GM18519 (cell line): ENCODE results near the gene PSMA1.
"Not testable (repeated sequence)": the region's sequence is repeated elsewhere in the genome, so short reads cannot be mapped to it uniquely, and the experiment has no call there.

Experiments
- ATAC-seq: cut with Tn5 transposase; IDR thresholded peaks from one replicate; pipeline ENCODE4 v1.9.1; 2021; ENCODE audit warnings: mild to moderate bottlenecking, moderate library complexity; ENCODE audit not compliant: unreplicated experiment, low FRiP score

PSMA1 gene

DNA sequence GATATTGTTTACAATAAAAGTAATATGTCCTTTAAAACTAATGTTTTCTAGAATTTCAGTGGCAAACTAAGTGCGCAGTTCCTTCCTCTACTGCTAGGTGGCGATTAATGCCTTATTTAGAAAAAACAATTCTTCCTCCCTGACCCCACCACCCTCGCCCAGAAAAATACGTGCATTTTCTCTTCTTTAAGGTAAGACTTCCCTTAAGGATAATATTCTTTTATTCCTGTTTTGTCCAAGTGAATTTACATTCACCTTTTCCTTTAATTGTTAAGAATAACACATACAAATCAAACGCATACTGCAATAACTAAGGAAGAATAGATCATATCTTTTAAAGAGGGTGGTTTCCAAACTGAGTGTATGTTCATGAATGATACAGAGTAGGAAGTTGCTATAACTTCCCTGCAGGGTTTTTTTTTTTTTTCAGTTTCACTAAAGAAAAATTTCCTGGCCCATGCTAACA, 17.0 kb upstream of the PSMA1 start:
- peak; percentile 77 for ATAC-seq

DNA sequence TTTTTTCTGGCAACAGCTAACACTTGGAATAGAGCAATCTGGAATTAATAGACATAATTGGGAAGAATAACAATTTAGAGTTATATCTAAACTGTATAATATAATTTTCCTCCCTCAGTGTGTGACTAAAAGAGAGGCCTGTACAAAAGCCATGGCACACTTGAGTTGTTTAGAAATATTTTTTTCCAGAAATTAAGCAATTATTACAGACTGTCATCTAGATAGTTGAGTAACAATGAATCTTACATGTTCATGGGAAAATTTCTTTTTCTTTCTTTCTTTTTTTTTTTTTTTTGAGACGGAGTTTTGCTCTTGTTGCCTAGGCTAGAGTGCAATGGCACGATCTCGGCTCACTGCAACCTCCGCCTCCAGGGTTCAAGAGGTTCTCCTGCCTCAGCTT, 15.0 kb upstream of the PSMA1 start:
- not testable (repeated sequence) for ATAC-seq

DNA sequence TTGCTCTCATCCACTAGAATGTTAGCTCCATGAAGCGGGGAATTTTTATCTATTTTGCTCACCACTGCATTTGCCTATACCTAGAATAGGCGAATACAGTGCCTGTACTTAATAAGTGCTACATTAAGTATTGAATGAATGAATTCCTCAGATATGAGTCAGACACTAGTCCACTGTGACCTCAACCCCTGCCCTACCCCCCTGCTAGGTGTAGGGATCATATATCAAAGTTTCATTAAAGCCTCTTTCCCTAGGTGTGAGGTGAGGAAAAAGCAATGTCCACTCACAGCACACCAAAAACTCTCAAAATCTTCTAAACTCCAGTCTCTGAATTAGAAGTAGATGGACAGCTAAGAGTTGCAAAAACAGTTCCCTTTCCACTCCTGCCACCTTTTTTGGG, 9.8 kb upstream of the PSMA1 start:
- no peak for ATAC-seq

DNA sequence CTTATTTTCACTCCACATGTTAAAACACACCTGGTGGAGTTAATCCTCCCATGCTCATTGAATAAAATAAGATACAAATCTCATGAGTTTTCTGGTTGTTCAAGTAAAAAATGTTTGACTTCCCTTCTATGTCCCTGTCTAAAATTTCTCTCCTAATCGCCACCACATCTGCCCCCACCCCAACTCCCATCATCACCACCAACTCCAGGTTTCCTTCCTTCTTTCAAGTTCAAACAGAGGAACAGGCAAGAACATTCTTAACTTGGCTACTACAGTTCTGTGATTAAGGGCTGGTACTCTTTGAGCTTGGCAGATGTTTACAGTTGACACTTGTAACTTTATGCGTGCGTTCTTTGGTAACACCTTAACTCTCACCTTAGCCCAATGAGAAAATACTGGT, 9.1 kb upstream of the PSMA1 start:
- no peak for ATAC-seq

DNA sequence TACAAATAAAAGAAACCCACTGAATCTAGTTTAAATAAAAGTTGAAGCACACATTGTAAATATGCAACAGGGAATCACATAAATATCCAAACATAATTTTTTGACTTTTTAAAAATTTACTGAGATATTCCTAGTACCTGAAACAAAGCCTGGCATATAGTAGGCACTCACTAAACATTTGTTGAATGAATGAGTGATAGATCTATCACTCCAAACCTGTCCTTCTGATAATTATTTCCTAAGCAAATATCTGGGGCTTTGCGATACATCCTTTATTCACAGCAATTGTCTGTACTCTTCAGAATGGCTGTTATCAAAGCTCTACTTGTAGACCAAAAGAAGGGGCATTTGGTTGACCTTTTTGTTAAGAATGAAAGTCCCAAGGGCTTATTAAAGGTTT, 2.6 kb upstream of the PSMA1 start:
- no peak for ATAC-seq

DNA sequence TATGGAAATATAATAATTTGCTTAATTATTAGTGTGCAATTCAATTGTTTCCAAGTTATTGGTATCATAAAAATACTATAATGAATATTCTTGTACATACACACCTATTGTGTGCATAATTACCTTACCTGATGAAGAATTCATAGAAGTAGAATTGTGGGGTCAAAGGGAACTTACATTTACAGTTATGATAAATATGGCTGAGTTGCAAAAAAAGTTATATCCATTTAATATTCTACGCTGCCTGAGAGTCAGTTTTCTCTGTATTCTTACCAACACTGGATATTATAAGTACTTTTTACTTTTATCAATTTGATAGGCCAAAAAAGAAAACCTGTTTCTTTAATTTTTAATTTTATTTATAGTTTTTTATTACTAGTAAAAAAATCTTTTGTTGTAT, 2.1 kb upstream of the PSMA1 start:
- no peak for ATAC-seq

DNA sequence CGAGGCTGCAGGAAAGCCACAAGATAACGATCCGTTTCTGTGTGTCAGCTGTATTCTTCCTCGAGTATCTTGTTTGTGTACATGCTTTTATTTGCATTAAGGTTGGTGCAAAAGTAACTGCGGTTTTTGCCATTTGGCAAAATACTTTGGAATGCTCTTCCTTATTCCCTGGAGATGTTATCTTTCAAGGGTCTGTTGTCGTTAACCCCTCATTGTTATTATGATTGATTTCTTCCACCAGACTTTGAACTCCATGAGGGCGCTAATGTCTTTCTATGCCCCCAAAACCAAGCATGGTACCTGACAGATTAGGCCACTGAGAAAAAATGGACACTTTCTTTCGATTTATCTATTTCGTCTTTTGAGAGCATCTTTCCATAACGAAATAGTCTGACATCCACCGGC, 563 bp upstream of the PSMA1 start:
- ATAC-seq, result no peak

DNA sequence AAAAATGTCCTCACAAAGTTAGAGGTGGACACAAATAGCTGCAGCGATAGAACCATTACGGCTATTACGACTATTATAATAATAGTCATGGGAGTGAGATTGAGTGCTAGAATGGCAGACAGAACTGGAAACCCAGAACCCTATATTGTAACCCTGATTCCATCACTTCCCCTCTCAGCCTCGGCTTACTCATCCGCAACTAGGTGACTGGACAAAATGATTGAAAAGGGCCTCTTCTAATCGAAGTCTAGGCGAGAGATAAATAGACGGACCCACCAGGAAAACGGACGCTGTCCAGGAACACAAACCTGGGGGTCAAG, 629 bp downstream of the PSMA1 start:
- no peak for ATAC-seq

DNA sequence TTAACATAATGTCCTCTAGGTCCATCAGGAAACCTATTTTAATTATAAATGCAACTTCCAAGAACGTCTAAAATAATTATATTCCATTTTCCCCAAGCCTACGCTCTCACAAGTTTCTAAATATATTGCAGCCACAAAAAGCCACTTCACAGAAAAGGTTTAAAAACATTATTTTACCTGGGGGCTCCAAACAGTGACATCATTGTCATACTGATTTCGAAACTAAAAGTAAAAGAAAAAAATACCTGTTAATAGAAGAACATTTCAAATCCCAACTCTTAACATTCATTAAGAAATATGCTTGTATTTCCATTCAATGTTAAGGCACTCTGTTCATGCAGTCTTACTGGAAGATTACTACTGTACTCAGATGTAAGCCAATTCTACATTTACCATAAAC, 1.4 kb downstream of the PSMA1 start:
- ATAC-seq, result no peak

DNA sequence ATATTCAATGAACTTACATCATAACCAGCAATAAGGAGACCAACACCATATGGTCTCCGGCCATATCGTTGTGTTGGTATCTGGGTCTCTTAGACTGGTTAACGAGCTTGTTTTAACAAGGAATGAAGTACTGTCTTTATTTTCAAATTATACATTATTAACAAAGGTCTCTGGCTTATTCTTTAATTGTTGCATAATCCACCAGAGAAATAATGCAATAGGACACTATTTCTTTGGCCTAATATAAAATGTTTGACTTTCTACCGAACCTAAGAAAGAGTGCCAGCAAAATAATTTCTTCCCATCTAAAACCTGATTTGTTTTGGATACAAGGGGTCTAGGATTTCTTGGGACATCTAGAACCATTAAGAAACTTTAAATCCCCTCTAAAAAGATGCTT, 6.4 kb downstream of the PSMA1 start:
- no peak for ATAC-seq

DNA sequence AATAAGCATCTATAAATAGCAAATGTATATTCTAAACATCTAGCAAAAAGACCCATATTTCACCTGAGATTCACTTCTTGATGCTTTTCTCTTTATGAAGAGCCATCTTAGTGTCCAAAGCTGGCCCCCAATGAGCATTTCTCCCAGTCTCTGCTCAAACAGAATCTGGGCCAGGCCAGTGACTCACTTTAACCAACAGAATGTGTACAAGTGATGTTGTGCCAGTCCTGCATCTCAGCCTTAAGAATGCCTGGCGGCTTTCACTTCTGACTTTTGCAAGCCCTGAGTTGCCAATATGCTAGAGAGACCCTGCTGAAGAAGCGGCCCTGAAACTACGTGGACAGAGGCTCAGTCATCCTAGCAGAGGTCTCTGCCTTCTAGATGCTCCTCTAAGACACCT, 13.7 kb downstream of the PSMA1 start:
- ATAC-seq, result no peak

DNA sequence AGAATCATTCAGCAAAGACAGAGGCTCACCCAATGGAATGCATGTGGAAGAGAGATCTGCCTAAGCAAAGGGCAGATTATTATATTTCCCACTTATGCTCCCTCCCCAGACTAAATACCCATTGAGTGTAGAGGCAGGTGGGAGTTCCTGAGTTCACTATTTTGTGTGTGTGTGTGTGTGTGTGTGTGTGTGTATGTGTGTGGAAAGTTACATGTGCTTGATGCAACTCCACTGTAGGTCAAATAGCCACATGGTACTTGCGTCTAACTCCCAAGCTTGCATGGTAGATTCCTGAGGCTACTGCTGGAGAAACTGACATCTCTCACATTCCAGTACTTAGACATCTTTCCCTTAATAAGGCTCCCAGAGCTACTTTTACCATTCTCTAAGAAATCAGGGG, 17.2 kb downstream of the PSMA1 start:
- ATAC-seq, result no peak

DNA sequence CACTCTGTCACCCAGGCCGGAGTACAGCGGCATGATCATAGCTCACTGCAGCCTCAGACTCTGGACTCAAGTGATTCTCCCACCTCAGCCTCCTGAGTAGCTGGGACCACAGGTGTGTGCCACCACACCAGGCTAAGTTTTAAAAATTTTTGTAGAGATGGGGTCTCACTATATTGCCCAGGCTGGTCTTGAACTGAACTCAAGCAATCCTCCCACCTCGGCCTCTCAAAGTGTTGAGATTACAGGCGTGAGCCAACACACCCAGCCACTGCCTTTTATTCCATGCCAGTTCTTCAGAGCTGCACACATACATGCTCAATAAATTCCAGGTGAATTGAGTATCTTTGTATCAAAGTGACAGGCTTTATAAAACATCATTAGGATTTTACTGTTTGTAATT, 18.1 kb downstream of the PSMA1 start:
- no peak for ATAC-seq

DNA sequence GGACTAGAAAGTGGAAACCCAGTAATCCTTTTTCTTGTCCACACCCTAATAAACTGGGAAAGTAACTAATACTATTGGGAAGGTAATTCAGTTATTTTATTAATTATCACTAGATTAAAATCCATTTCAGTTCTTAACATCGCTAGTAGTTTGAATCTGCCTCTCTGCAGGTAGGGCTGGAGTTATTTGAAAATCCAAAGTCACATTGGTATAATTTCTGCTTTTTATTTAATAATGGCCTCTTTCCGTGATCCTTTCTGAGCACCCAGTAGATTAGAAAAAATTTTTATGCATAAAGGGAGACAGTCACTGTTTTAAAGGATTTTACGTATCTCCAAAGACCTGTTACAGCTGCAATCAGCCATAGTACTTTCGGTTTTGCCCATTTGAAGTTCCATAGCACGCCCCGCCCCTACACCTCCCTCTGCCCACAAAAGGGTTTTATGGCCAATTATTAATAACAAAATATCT, 20.0 kb downstream of the PSMA1 start:
- peak; percentile 42 for ATAC-seq

DNA sequence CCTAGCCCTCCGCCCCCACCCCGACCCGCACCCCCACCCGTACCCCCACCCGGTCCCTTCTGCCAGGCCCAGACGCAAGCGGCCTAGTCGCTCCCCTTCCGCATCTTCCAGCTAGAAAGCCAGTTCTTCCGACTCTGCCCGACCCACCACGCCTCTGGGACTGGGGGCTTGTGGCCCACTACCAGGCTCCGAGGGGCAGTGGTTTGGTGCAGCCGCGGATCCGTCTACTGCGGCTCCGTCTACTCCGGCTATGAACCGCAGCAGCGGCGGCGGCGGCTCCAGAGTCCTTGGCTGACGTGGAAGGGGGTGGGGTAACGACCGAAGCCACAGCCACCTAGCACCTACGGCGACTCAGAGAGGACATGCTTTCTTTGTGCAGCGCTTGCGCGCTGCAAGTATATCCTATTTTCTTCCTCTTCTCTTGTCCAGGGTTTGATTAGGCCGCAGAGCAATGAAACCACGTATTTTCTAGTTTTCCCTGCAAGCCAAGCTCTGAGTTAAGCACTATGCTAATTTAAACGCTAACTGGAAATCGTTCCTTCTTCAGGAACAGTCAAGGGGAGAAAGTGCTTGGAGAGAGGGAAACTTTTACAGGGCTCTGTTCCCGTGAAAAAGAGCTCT, 20.5 kb downstream of the PSMA1 start, which contains the start of gene COPB1:
TSS of gene COPB1 (minus strand) at position 252 of the 621 bp plus-strand sequence. CDS start 883 bp downstream, outside the sequence.
- ATAC-seq, result peak; percentile 72

DNA sequence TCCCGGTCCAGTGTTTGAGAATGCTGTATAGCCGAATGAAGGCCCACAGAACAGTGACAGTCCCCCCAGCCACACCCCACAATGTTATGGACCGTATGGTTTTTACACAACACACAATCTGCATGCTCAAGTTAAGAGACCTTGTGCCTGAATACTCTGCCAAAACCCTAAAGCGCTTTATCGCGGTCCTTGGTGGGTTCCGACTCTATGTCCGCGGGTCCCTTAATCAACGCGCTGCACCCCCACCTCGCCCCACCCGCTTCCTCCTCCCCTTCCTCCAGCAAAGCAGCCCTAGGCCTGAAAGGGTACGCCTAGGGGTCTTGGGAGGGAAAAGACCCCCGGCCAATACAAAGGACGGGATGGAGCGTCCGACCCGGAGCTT, 21.0 kb downstream of the PSMA1 start:
- no peak for ATAC-seq

DNA sequence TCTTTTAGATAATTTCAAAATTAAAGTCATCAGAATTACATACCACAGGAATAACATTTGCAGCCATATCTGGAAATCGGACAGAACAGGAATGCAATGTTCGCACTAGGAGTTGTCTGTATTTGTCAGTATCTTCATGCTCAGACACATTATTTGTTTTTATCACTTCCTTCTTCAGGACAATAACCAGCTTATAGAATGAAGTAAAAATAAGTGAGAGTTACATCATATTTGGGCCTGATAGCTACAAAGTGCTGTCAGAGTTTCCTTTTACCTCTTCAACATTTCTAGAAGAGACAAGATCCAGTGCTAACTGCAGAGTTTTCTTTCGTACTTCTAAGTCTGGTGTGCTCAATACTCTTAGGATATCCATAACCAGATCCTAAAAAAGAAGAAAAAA, 39.5 kb downstream of the PSMA1 start:
- ATAC-seq, result no peak

DNA sequence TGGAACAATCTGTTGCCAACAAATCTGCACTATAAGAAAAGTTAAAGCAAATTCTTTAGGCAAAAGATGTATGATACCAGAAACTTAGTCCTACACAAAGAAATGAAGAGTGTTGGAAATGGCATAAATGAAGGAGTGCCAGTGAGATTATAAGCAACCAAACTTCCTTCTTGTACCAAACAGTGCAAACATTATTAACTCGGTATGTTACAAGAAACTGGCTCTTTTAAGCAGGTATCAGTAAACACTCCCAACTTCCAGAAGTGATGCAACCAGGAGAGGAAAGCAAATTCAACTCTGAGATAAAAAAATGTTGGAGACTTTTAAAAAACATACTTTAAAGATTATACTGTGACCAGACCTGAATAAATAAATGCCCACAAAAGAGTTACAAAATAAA, 49.1 kb downstream of the PSMA1 start:
- ATAC-seq, result no peak

DNA sequence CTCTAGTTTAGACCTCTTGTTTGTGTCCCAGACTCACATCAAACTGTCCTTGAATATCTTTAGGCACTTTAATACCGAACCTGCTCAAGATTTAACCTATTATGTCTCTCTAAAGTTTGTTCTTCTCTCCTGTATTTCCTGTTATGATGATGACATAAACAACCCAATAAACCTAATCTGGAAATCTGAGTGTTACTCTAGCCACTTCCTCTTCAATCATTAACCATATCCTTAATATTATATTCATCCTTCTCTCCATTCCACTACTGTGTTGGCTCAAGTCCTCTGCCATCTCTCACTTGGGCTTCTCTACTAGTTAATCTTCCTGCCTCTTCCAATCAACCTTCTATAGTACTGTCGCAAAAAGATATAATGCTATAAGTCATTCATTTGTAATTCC, 56.6 kb downstream of the PSMA1 start:
- no peak for ATAC-seq

DNA sequence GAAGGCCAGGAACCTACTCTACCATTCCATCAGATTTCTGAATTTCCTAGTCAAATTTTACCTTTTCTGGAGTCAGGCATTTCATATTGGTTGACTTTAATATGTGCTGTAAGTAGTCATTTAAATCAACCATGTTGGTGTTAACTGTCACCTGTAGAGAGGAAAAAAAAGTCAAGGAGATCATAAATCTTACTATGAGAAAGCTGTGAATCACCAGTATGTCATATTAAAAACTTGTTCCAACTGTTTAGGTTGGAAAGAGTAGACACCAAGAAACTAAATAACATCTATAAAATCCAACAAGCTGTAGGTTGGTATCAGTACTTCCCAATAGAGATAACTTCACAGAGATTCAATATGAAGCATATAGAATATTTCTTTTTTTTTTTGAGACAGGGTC, 60.0 kb downstream of the PSMA1 start:
- ATAC-seq, result no peak

DNA sequence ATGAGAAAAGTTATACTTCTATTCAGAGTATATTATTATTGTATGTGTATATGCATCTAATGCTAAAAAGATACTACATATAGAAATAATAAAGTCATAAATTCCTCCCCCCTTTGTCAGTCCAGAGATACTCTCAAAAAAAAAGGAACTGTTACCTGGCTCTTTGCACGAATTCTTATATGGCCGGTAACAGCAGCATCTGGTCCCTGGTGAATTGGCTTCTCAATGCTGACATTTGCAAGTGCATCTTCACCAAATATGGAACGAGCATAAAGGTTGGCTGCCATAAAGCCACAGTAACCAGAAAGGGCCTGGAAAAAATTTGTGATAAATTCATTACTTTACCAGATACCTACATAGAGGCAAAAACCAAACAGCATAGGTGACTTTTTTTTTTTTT, 61.8 kb downstream of the PSMA1 start:
- ATAC-seq, result no peak

DNA sequence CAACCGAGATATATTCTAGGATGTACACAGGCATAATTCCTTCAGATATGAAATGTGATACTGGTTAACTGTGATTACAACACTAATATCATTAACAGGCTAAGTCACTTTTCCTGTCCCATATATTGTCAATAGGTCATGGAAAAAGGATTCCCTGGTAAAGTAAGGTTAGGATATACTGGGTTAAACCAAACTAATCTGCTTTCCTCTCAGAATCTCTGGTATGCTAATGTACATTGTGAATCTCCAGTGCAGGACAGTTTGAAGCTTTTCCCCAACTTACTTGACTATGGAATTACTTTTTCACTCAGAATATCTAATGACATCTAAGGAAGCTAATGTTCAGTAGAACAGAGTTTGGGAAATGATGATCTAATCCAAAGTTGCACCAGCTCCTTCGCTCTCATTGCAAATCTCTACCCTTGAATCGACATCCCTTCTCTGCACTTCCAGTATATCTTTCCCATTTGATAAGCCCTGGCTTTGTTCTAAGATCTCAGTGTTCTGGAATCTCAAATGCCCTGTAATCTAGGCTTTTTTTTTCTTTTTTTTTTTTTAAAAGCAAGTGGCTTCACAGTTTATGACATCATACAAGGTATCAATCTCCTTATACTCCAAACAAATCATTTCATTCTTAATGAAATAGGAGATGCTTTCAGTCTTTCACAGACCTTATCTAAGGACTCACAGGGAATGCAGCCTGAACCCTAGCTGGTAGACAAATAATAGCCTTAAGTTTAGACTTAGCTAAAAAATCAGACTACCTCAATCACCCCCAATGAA, 64.3 kb downstream of the PSMA1 start:
- no peak for ATAC-seq
